KMS-11 (cell line): Measurements from ENCODE around the gene PPP2R5D.

ENCODE experiments used
- H2AFZ ChIP-seq: fragments of 200-600 bp; sonication (generic); 2 replicates; pipeline ENCODE4 v1.6.1; 2016; ENCODE audit warnings: antibody characterized with exemption, mixed run types, low read depth
- H3K27ac ChIP-seq: fragments of 200-600 bp; sonication (generic); 2 replicates; pipeline ENCODE4 v1.6.1; 2016; ENCODE audit warnings: mild to moderate bottlenecking, mixed run types
- H3K27me3 ChIP-seq: fragments of 200-600 bp; sonication (generic); 2 replicates; pipeline ENCODE4 v1.6.1; 2017; ENCODE audit warnings: mild to moderate bottlenecking, low read depth, mixed run types, moderate library complexity; ENCODE audit not compliant: insufficient read depth
- H3K36me3 ChIP-seq: fragments of 200-600 bp; sonication (generic); 2 replicates; pipeline ENCODE4 v1.6.1; 2017; ENCODE audit warnings: mild to moderate bottlenecking, mixed run types; ENCODE audit not compliant: insufficient read depth
- H3K4me1 ChIP-seq: fragments of 200-600 bp; sonication (generic); 2 replicates; pipeline ENCODE4 v1.6.1; 2016; ENCODE audit warnings: mild to moderate bottlenecking, low read depth, mixed run types; ENCODE audit not compliant: poor library complexity, severe bottlenecking
- H3K4me2 ChIP-seq: fragments of 200-600 bp; sonication (generic); 2 replicates; pipeline ENCODE4 v1.7.0; 2016; ENCODE audit warnings: mild to moderate bottlenecking, mixed run types
- H3K4me3 ChIP-seq: fragments of 200-600 bp; sonication (generic); IDR thresholded peaks from 2 replicates; pipeline ENCODE4 v1.6.1; 2017; ENCODE audit warnings: low read depth, low read length, mixed read lengths; ENCODE audit not compliant: insufficient read depth
- H3K79me2 ChIP-seq: fragments of 200-600 bp; sonication (generic); 2 replicates; pipeline ENCODE4 v1.6.1; 2016; ENCODE audit warnings: low read depth, mixed run types; ENCODE audit not compliant: insufficient read depth
- H3K9ac ChIP-seq: fragments of 200-600 bp; sonication (generic); 2 replicates; pipeline ENCODE4 v1.6.1; 2016; ENCODE audit warnings: mild to moderate bottlenecking, mixed run types
- H4K20me1 ChIP-seq: fragments of 200-600 bp; sonication (generic); 2 replicates; pipeline ENCODE4 v1.6.1; 2016; ENCODE audit warnings: mild to moderate bottlenecking, mixed run types; ENCODE audit not compliant: insufficient read depth
- CTCF ChIP-seq: fragments of 200-600 bp; sonication (generic); conservative IDR thresholded peaks from 2 replicates; pipeline ENCODE4 v1.6.1; 2017; ENCODE audit warnings: low read depth, mild to moderate bottlenecking, antibody characterized with exemption, low read length, moderate library complexity, mixed read lengths

The PPP2R5D gene

GRCh38 chr6:43061861-43062260, 77.5 kb downstream of the PPP2R5D start:
- Histone ChIP-seq H3K4me2 (no peak overlapping the region), H3K36me3 (no peaks in the 10 kb centered on the region)

More at GRCh38 chr6:43061861-43062260, 77.5 kb downstream of the PPP2R5D start:
- no peaks in the 10 kb centered on the region for H4K20me1 ChIP-seq
- H3K79me2 ChIP-seq: peaks cover 13% of the 10 kb centered on the region
- no peak overlapping the region for H3K4me3 ChIP-seq
- H3K4me1 ChIP-seq: peaks cover 16% of the 10 kb centered on the region
- no peak for TF ChIP-seq CTCF
- no peaks in the 10 kb centered on the region for H3K27me3 ChIP-seq
- H2AFZ ChIP-seq: no peak overlapping the region
- H3K27ac ChIP-seq: no peak overlapping the region
- H3K9ac ChIP-seq: no peak overlapping the region
